GM19351 (cell line): ENCODE measurements around the gene KAZN.
A peak's percentile ranks its signal among the peaks of the same experiment; 100 is the strongest.

Experiments
- ATAC-seq: cut with Tn5 transposase; IDR thresholded peaks from one replicate; pipeline ENCODE4 v1.9.1; 2021; ENCODE audit warnings: mild to moderate bottlenecking, moderate library complexity; ENCODE audit not compliant: unreplicated experiment

The KAZN gene

GRCh38 chr1:15064217-15064929 is 465.9 kb downstream of the KAZN start:
- ATAC-seq, result no peak

- no peak for ATAC-seq
Observed at GRCh38 chr1:15065291-15065690, 466.8 kb downstream of the KAZN start.

- no peak for ATAC-seq
Observed at GRCh38 chr1:15065736-15066135, 467.3 kb downstream of the KAZN start.

- ATAC-seq, result no peak
Observed at GRCh38 chr1:15066191-15066590, 467.7 kb downstream of the KAZN start.

- no peak for ATAC-seq
Observed at GRCh38 chr1:15067148-15067547, 468.7 kb downstream of the KAZN start.

GRCh38 chr1:15068152-15068551 is 469.7 kb downstream of the KAZN start:
- no peak for ATAC-seq

- ATAC-seq, result no peak
Observed at GRCh38 chr1:15068997-15069396, 470.5 kb downstream of the KAZN start.

- ATAC-seq, result no peak
Observed at GRCh38 chr1:15070145-15070748, 471.8 kb downstream of the KAZN start.

- ATAC-seq, result no peak
Observed at GRCh38 chr1:15071936-15072335, 473.5 kb downstream of the KAZN start.

GRCh38 chr1:15073799-15074308 is 475.4 kb downstream of the KAZN start:
- ATAC-seq, result no peak

- ATAC-seq, result no peak
Observed at GRCh38 chr1:15075175-15075574, 476.7 kb downstream of the KAZN start.

- no peak for ATAC-seq
Observed at GRCh38 chr1:15075817-15076216, 477.3 kb downstream of the KAZN start.

- ATAC-seq, result no peak
Observed at GRCh38 chr1:15076807-15077206, 478.3 kb downstream of the KAZN start.

GRCh38 chr1:15077384-15077783 is 478.9 kb downstream of the KAZN start:
- no peak for ATAC-seq

GRCh38 chr1:15080328-15081007 is 482.0 kb downstream of the KAZN start:
- ATAC-seq, result no peak

GRCh38 chr1:15081102-15081501 is 482.6 kb downstream of the KAZN start:
- ATAC-seq, result no peak

- no peak for ATAC-seq
Observed at GRCh38 chr1:15083578-15083977, 485.1 kb downstream of the KAZN start.

GRCh38 chr1:15088281-15088971 is 489.9 kb downstream of the KAZN start:
- ATAC-seq, result no peak

GRCh38 chr1:15089258-15089992 is 490.9 kb downstream of the KAZN start:
- no peak for ATAC-seq

- ATAC-seq, result peak; percentile 54
Observed at GRCh38 chr1:15090373-15090772, 491.9 kb downstream of the KAZN start.

- no peak for ATAC-seq
Observed at GRCh38 chr1:15094056-15094455, 495.6 kb downstream of the KAZN start.
